ENCODE measurements around the gene LNX2. TPM values are rescaled to one million over a fixed set of nuclear protein-coding genes. Genes with fewer than 3 reads are reported as not detected.

Gene LNX2
- total and polyA plus RNA-seq, 2 donors (not counting 1 experiment from before 2014, with no cell fraction given), result 2.9 to 10.9 TPM

DNA sequence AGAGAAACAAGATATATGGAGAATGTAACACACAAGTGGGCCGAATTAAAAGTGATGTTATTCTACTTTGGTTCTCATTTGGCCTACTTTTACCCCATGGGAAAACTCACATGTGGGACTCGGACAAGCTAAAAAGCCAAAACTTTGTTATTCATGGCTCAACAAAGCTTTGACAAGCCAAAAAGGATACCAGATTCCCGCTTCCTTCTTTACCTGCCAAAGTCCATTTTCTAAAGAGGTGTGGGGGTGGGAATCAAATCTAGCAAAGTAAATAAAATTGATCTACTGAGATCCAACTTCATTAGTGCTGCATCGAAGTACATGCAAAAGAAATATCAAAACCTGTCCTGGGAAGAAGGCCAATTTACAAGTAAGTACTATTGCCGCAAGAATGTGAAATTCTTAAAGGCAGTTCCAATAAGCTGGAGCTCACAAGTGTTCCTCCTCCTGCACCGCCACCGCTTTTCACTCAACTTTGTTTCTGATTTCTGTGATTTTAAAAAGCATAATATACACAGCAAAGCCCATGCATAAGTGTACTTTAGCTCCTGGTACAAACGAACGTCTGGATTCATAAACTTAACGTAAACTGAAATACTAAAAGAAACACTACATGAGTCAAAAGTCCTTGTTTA, 1.1 kb downstream of the LNX2 start:
- peaks cover 55% of the 10 kb centered on the region for H4K20me1 ChIP-seq (ENCODE audit: control insufficient read depth, insufficient read depth, low read length, poor library complexity, severe bottlenecking)
- H3K9me3 ChIP-seq (ENCODE audit: control extremely low read depth in 1 of 3, control insufficient read depth in 2 of 3, insufficient read depth in 1 of 3, low read length in 2 of 3), result no peaks in the 10 kb centered on the region
- peaks cover 90% of the 10 kb centered on the region for H3K79me2 ChIP-seq (ENCODE audit: control insufficient read depth, insufficient read depth, low read length)
- peak overlapping the region; percentile 91 for H3K9ac ChIP-seq (ENCODE audit: low read length)
- no peaks in the 10 kb centered on the region for H3K27me3 Mint-ChIP-seq
- intact Hi-C loops (cut with micrococcal nuclease), result no loop called here
- peak overlapping the region; percentile 73 for H3K27ac Mint-ChIP-seq
- ChIA-PET POLR2A (interaction anchor here (1.3 to 3.8 kb wide), 3 partner anchors 169 to 194 kb away, joined by 3 to 37 read pairs (median 26); partner anchors contain the start of genes GTF3A and MTIF3), CTCF (interaction anchor here (0.9 to 3.4 kb wide), 4 partner anchors 19 to 194 kb away, joined by 3 to 21 read pairs (median 8); partner anchors contain the start of gene GTF3A)
- H3K4me3 Mint-ChIP-seq, result peak overlapping the region; percentile 90
- H3K4me3 ChIP-seq (ENCODE audit: control extremely low read depth in 1 of 5, extremely low read depth in 1 of 5, insufficient read depth in 1 of 5, low read depth in 2 of 5, low read length in 4 of 5), result peak overlapping the region in 4 of 5 experiments; percentile 48 to 92 (median 82)
- 40% methylated on average over 6 of the region's 10 CpGs for WGBS (ENCODE audit: insufficient coverage)
- peaks cover 54% of the 10 kb centered on the region for H3K4me1 Mint-ChIP-seq
- TF ChIP-seq, protein P1, sequence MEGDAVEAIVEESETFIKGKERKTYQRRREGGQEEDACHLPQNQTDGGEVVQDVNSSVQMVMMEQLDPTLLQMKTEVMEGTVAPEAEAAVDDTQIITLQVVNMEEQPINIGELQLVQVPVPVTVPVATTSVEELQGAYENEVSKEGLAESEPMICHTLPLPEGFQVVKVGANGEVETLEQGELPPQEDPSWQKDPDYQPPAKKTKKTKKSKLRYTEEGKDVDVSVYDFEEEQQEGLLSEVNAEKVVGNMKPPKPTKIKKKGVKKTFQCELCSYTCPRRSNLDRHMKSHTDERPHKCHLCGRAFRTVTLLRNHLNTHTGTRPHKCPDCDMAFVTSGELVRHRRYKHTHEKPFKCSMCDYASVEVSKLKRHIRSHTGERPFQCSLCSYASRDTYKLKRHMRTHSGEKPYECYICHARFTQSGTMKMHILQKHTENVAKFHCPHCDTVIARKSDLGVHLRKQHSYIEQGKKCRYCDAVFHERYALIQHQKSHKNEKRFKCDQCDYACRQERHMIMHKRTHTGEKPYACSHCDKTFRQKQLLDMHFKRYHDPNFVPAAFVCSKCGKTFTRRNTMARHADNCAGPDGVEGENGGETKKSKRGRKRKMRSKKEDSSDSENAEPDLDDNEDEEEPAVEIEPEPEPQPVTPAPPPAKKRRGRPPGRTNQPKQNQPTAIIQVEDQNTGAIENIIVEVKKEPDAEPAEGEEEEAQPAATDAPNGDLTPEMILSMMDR (IDR thresholded peaks at IDR 0.05), result no peak
- no peak for TF ChIP-seq EZH2 (IDR thresholded peaks at IDR 0.05; ENCODE audit: borderline replicate concordance, insufficient read depth, low read depth, low read length, poor library complexity, severe bottlenecking)
- H3K9me3 Mint-ChIP-seq (ENCODE audit: insufficient read depth), result no peaks in the 10 kb centered on the region
- peak overlapping the region; percentile 96 for H3K4me2 ChIP-seq (replicated peaks; ENCODE audit: low read depth, low read length, poor library complexity, severe bottlenecking)
- H3K27me3 ChIP-seq (replicated peaks in 1 of 4; ENCODE audit: control extremely low read depth in 1 of 4, control insufficient read depth in 3 of 4, insufficient read depth in 4 of 4, low read length in 3 of 4), result no peaks in the 10 kb centered on the region
- H2AFZ ChIP-seq (ENCODE audit: insufficient read depth, low read depth, low read length, poor library complexity, severe bottlenecking), result peak overlapping the region; percentile 92
- H3K4me1 ChIP-seq (ENCODE audit: control insufficient read depth in 2 of 2, insufficient read depth in 2 of 2, low read length in 2 of 2), result peaks cover 27 to 28% of the 10 kb centered on the region in 2 donors
- H3K27ac ChIP-seq (ENCODE audit: low read length in 2 of 2), result no peak overlapping the region
- peaks cover 0 to 10% of the 10 kb centered on the region in 2 experiments for H3K36me3 ChIP-seq (replicated peaks in 1 of 2; ENCODE audit: control extremely low read depth in 1 of 2, control insufficient read depth in 1 of 2, extremely low read depth in 1 of 2, insufficient read depth in 2 of 2, low read length in 1 of 2)
- no peak for DNase-seq
- ATAC-seq (ENCODE audit: low read depth), result no peak

DNA sequence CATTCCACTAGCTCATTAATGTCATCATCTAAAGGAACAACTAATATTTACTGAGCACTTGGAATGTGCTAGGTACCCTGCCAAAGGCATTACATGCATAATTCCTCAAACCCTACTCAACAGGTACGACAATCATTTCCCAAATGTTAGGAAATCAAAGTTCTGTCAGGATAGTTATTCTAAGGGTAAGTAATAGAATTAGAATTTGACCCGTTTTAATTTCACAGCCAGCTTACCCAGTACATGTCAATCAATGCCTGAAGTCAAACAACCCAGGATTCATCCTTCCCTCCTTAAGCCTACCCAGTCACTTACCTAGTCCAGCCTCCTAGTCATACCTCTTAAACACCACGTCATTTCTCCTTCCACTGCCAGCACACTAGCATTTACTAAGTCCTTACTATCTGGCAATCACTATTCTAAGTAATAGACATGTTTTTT, 2.4 kb downstream of the LNX2 start:
- no peak for TF ChIP-seq EZH2 (IDR thresholded peaks at IDR 0.05; ENCODE audit: borderline replicate concordance, insufficient read depth, low read depth, low read length, poor library complexity, severe bottlenecking)
- TF ChIP-seq, protein P1 (IDR thresholded peaks at IDR 0.05), result no peak
- DNase-seq, result no peak
- peaks cover 54% of the 10 kb centered on the region for H4K20me1 ChIP-seq (ENCODE audit: control insufficient read depth, insufficient read depth, low read length, poor library complexity, severe bottlenecking)
- ChIA-PET CTCF (no interaction called here), POLR2A (interaction anchor here (0.6 kb wide), 1 partner anchor 162 kb away, joined by 7 read pairs; no protein-coding TSS in a partner anchor)
- H3K9ac ChIP-seq (ENCODE audit: low read length), result no peak overlapping the region
- 100% methylated on average over 1 of the region's 3 CpGs for WGBS (ENCODE audit: insufficient coverage)
- H3K36me3 ChIP-seq (replicated peaks in 1 of 2; ENCODE audit: control extremely low read depth in 1 of 2, control insufficient read depth in 1 of 2, extremely low read depth in 1 of 2, insufficient read depth in 2 of 2, low read length in 1 of 2), result no peaks in the 10 kb centered on the region
- no peaks in the 10 kb centered on the region for H3K9me3 Mint-ChIP-seq (ENCODE audit: insufficient read depth)
- peaks cover 90% of the 10 kb centered on the region for H3K79me2 ChIP-seq (ENCODE audit: control insufficient read depth, insufficient read depth, low read length)
- H3K27me3 ChIP-seq (replicated peaks in 1 of 4; ENCODE audit: control extremely low read depth in 1 of 4, control insufficient read depth in 3 of 4, insufficient read depth in 4 of 4, low read length in 3 of 4), result no peaks in the 10 kb centered on the region
- no peak overlapping the region for H3K4me3 ChIP-seq (ENCODE audit: control extremely low read depth in 1 of 5, extremely low read depth in 1 of 5, insufficient read depth in 1 of 5, low read depth in 2 of 5, low read length in 4 of 5)
- H3K9me3 ChIP-seq (ENCODE audit: control extremely low read depth in 1 of 3, control insufficient read depth in 2 of 3, insufficient read depth in 1 of 3, low read length in 2 of 3), result no peaks in the 10 kb centered on the region
- intact Hi-C loops (cut with micrococcal nuclease), result no loop called here
- no peak for ATAC-seq (ENCODE audit: low read depth)
- no peak overlapping the region for H3K27ac Mint-ChIP-seq
- H3K4me1 ChIP-seq (ENCODE audit: control insufficient read depth in 2 of 2, insufficient read depth in 2 of 2, low read length in 2 of 2), result peaks cover 23 to 24% of the 10 kb centered on the region in 2 donors
- H3K27ac ChIP-seq (ENCODE audit: low read length in 2 of 2), result no peak overlapping the region
- H2AFZ ChIP-seq (ENCODE audit: insufficient read depth, low read depth, low read length, poor library complexity, severe bottlenecking), result no peak overlapping the region
- H3K4me3 Mint-ChIP-seq, result no peak overlapping the region
- H3K4me1 Mint-ChIP-seq, result peaks cover 43% of the 10 kb centered on the region
- H3K4me2 ChIP-seq (replicated peaks; ENCODE audit: low read depth, low read length, poor library complexity, severe bottlenecking), result no peak overlapping the region
- H3K27me3 Mint-ChIP-seq, result no peaks in the 10 kb centered on the region
